CD14-positive monocyte (primary cell): ENCODE data around the gene OR10J5. TPM values are rescaled to one million over a fixed set of nuclear protein-coding genes. Genes with fewer than 3 reads are reported as not detected.

ENCODE experiments used
- DNase-seq, 3 donors: peaks; one replicate each; pipeline ENCODE4 v3.0.0-alpha.2; 2011 to 2022
- H2AFZ ChIP-seq: 2 replicates; pipeline ENCODE4 v1.6.0; 2012; ENCODE audit warnings: mild to moderate bottlenecking, low read depth, low read length, inconsistent platforms; ENCODE audit not compliant: insufficient read depth, poor library complexity, severe bottlenecking
- H3K27ac ChIP-seq, 2 donors: 1 replicate in 1 of 2; 2 replicates in 1 of 2; pipeline ENCODE4 v1.5.1; 2012 to 2013; ENCODE audit warnings: low read length in 2 of 2, control low read depth in 1 of 2, inconsistent platforms in 1 of 2, low read depth in 1 of 2, mild to moderate bottlenecking in 1 of 2
- H3K27me3 ChIP-seq, 2 donors: one replicate each; pipeline versions ENCODE4 v1.6.0 to v1.6.1; 2011 to 2013; ENCODE audit warnings: low read length in 2 of 2; ENCODE audit not compliant: control insufficient read depth in 2 of 2, insufficient read depth in 2 of 2
- H3K36me3 ChIP-seq, 2 donors: replicated peaks in 1 of 2; 1 replicate in 1 of 2; 2 replicates in 1 of 2; pipeline versions ENCODE4 v1.5.1 to v1.6.1; 2012 to 2013; ENCODE audit warnings: low read length in 2 of 2, control low read depth in 1 of 2, inconsistent platforms in 1 of 2, mild to moderate bottlenecking in 1 of 2; ENCODE audit not compliant: insufficient read depth in 2 of 2, control insufficient read depth in 1 of 2
- H3K4me1 ChIP-seq, 2 donors: 1 replicate in 1 of 2; 2 replicates in 1 of 2; pipeline versions ENCODE4 v1.5.1 to v1.6.1; 2012 to 2013; ENCODE audit warnings: low read length in 2 of 2, control low read depth in 1 of 2, inconsistent platforms in 1 of 2, mild to moderate bottlenecking in 1 of 2, moderate library complexity in 1 of 2; ENCODE audit not compliant: insufficient read depth in 2 of 2, control insufficient read depth in 1 of 2
- H3K4me2 ChIP-seq: replicated peaks from 2 replicates; pipeline ENCODE3; 2012; ENCODE audit warnings: low read length, moderate library complexity, mild to moderate bottlenecking; ENCODE audit not compliant: poor library complexity, severe bottlenecking; ENCODE audit errors: extremely low read depth
- H3K4me3 ChIP-seq, 3 experiments: fragments of 200-600 bp in 1 of 3; sonication (generic) in 1 of 3; replicated peaks in 1 of 3; 1 replicate in 2 of 3; 2 replicates in 1 of 3; pipeline ENCODE4 v1.5.1; 2011 to 2013; ENCODE audit warnings: low read length in 3 of 3, mild to moderate bottlenecking in 3 of 3, control low read depth in 2 of 3, low read depth in 2 of 3, inconsistent platforms in 1 of 3, moderate library complexity in 1 of 3
- H3K79me2 ChIP-seq: 2 replicates; pipeline ENCODE4 v1.6.0; 2012; ENCODE audit warnings: mild to moderate bottlenecking, control low read depth, inconsistent platforms, low read length, moderate library complexity; ENCODE audit not compliant: insufficient read depth
- H3K9ac ChIP-seq: 2 replicates; pipeline ENCODE4 v1.6.0; 2017; ENCODE audit warnings: low read length, mild to moderate bottlenecking; ENCODE audit not compliant: insufficient read depth, poor library complexity, severe bottlenecking
- H3K9me3 ChIP-seq, 2 donors: replicated peaks in 1 of 2; 1 replicate in 1 of 2; 2 replicates in 1 of 2; pipeline versions ENCODE4 v1.5.1 to v1.6.1; 2012 to 2013; ENCODE audit warnings: low read length in 2 of 2, control low read depth in 1 of 2; ENCODE audit not compliant: control insufficient read depth in 1 of 2, insufficient read depth in 1 of 2
- H4K20me1 ChIP-seq: 2 replicates; pipeline ENCODE4 v1.6.0; 2012; ENCODE audit warnings: mild to moderate bottlenecking, low read length, control low read depth, moderate library complexity; ENCODE audit not compliant: insufficient read depth
- H3K27ac Mint-ChIP-seq, 7 donors: one replicate each; pipeline ENCODE4 v1.8.0; 2020; ENCODE audit warnings: mild to moderate bottlenecking in 7 of 7, mixed read lengths in 7 of 7, moderate library complexity in 6 of 7, inconsistent platforms in 2 of 7
- H3K27me3 Mint-ChIP-seq, 3 donors: one replicate each; pipeline ENCODE4 v1.8.0; 2021 to 2022; ENCODE audit warnings: low read depth in 3 of 3, mild to moderate bottlenecking in 3 of 3, mixed read lengths in 3 of 3, moderate library complexity in 3 of 3, inconsistent platforms in 1 of 3
- H3K36me3 Mint-ChIP-seq, 2 donors: one replicate each; pipeline ENCODE4 v1.8.0; 2020; ENCODE audit warnings: mixed read lengths in 2 of 2, inconsistent platforms in 1 of 2, mild to moderate bottlenecking in 1 of 2
- H3K4me1 Mint-ChIP-seq: one replicate; pipeline ENCODE4 v1.8.0; 2020; ENCODE audit warnings: mild to moderate bottlenecking, mixed read lengths
- H3K4me3 Mint-ChIP-seq, 2 donors: one replicate each; pipeline ENCODE4 v1.8.0; 2020; ENCODE audit warnings: mild to moderate bottlenecking in 2 of 2, mixed read lengths in 2 of 2, moderate library complexity in 1 of 2
- H3K9me3 Mint-ChIP-seq, 7 donors: one replicate each; pipeline ENCODE4 v1.8.0; 2020 to 2022; ENCODE audit warnings: mixed read lengths in 7 of 7, mild to moderate bottlenecking in 6 of 7, moderate library complexity in 6 of 7, inconsistent platforms in 2 of 7
- CTCF ChIP-seq: fragments of 200-600 bp; IDR thresholded peaks from one replicate; pipeline ENCODE4 v1.8.0; 2022; ENCODE audit warnings: antibody characterized with exemption, mild to moderate bottlenecking
- WGBS: methylation state at CpG from one replicate; pipeline ENCODE4 v1.1.5; 2013; ENCODE audit warnings: missing lambda C conversion rate; ENCODE audit not compliant: insufficient coverage; 5-methylcytosine and 5-hydroxymethylcytosine counted together
- intact Hi-C, 2 donors: fragments of 100-400 bp; cut with micrococcal nuclease; formaldehyde crosslinking; loops; one replicate each; pipeline versions ENCODE4 v1.15.0 to v1.15.1; 2023
- polyA plus RNA-seq, 3 donors: library from polyadenylated mRNA; depleted of rRNA in 1 of 3; unstranded in 2 of 3; stranded (reverse) in 1 of 3; fragments of 300-500 nt in 2 of 3; fragments of >200 nt in 1 of 3; fragmentation: Illumina TruSeq in 2 of 3; gene quantifications; 1 replicate in 2 of 3; 2 replicates in 1 of 3; pipeline ENCODE4 v1.2.3, GENCODE V29; 2012 to 2021

Gene OR10J5
- polyA plus RNA-seq, 3 donors = not detected

- Histone ChIP-seq H3K4me1 (peaks cover 5 to 11% of the 10 kb centered on the region in 2 donors), H2AFZ (no peak overlapping the region), H4K20me1 (no peaks in the 10 kb centered on the region), H3K79me2 (no peaks in the 10 kb centered on the region), H3K4me2 (no peak overlapping the region), H3K4me3 (no peak overlapping the region), H3K9ac (no peak overlapping the region), H3K36me3 (no peaks in the 10 kb centered on the region), H3K27ac (no peak overlapping the region), H3K27me3 (no peaks in the 10 kb centered on the region), H3K9me3 (peaks cover 0 to 14% of the 10 kb centered on the region in 2 donors)
- Mint-ChIP-seq H3K27ac (no peak overlapping the region), H3K4me1 (peaks cover 11% of the 10 kb centered on the region), H3K36me3 (no peaks in the 10 kb centered on the region), H3K4me3 (no peak overlapping the region), H3K27me3 (peaks cover 0 to 3% (median 0%) of the 10 kb centered on the region in 3 donors), H3K9me3 (peaks cover 8 to 18% (median 11%) of the 10 kb centered on the region in 7 donors)
- no peak for DNase-seq
- intact Hi-C loops = no loop called here
- 50% methylated on average over 1 of the region's 4 CpGs for WGBS
- TF ChIP-seq CTCF = no peak
Observed at GRCh38 chr1:159508951-159509350, 26.9 kb downstream of the OR10J5 start.

GRCh38 chr1:159505676-159506075 is 30.1 kb downstream of the OR10J5 start:
- peaks cover 15% of the 10 kb centered on the region for H3K4me1 Mint-ChIP-seq
- peak overlapping the region in 1 of 3 experiments; percentile 2 for H3K4me3 ChIP-seq
- H3K27me3 Mint-ChIP-seq = peaks cover 0 to 3% (median 0%) of the 10 kb centered on the region in 3 donors
- H3K36me3 ChIP-seq = no peaks in the 10 kb centered on the region
- no peaks in the 10 kb centered on the region for H3K36me3 Mint-ChIP-seq
- H3K79me2 ChIP-seq = no peaks in the 10 kb centered on the region
- peak overlapping the region in 2 of 7 donors; percentile 5 to 15 for H3K27ac Mint-ChIP-seq
- no peak overlapping the region for H3K9ac ChIP-seq
- H2AFZ ChIP-seq = no peak overlapping the region
- H3K9me3 Mint-ChIP-seq = peaks cover 8 to 18% (median 11%) of the 10 kb centered on the region in 7 donors
- peak overlapping the region; percentile 15 for H3K4me2 ChIP-seq
- H3K4me1 ChIP-seq = peaks cover 5 to 11% of the 10 kb centered on the region in 2 donors
- intact Hi-C loops = no loop called here
- peaks cover 2 to 14% of the 10 kb centered on the region in 2 donors for H3K9me3 ChIP-seq
- no peak overlapping the region for H3K27ac ChIP-seq
- H3K4me3 Mint-ChIP-seq = no peak overlapping the region
- DNase-seq = peak in 1 of 3 donors; percentile 3
- H3K27me3 ChIP-seq = no peaks in the 10 kb centered on the region
- H4K20me1 ChIP-seq = no peaks in the 10 kb centered on the region
- TF ChIP-seq CTCF = no peak
